ENCODE data around the gene EML1. TPM values are rescaled to one million over a fixed set of nuclear protein-coding genes. Genes with fewer than 3 reads are reported as not detected.

The EML1 gene
- total and polyA plus RNA-seq, 2 donors from 2014 or later, result 7.9 to 35.9 TPM

- no peak for TF ChIP-seq CTCF (IDR thresholded peaks at IDR 0.05; ENCODE audit: borderline replicate concordance, extremely low read depth, insufficient read depth)
- Histone ChIP-seq H3K27me3 (ENCODE audit: control insufficient read depth, insufficient read depth, low read length) (no peaks in the 10 kb centered on the region), H3K27ac (ENCODE audit: low read depth in 2 of 2, low read length in 2 of 2) (no peak overlapping the region), H3K9me3 (ENCODE audit: control insufficient read depth in 2 of 3, insufficient read depth in 1 of 3, low read length in 3 of 3) (no peaks in the 10 kb centered on the region), H3K9ac (ENCODE audit: low read length in 3 of 3) (peak overlapping the region in 1 of 3 donors; percentile 10), H3K4me3 (ENCODE audit: low read length in 3 of 3) (no peak overlapping the region), H3K4me1 (ENCODE audit: control insufficient read depth in 2 of 3, insufficient read depth in 2 of 3, low read depth in 1 of 3, low read length in 3 of 3) (peaks cover 4 to 49% (median 15%) of the 10 kb centered on the region in 3 donors), H3K36me3 (ENCODE audit: control insufficient read depth in 2 of 3, insufficient read depth in 3 of 3, low read length in 3 of 3) (no peaks in the 10 kb centered on the region)
- no peak for FAIRE-seq
- DNase-seq, result peak in 3 of 5 donors; percentile 48 to 80 (median 60)
- intact Hi-C loops (cut with DNase I), result no loop called here
Observed at GRCh38 chr14:99749763-99750715, 43.2 kb upstream of the EML1 start.

GRCh38 chr14:99750746-99751450, 42.3 kb upstream of the EML1 start:
- no peak overlapping the region for H3K27ac ChIP-seq (ENCODE audit: low read depth in 2 of 2, low read length in 2 of 2)
- H3K4me3 ChIP-seq (ENCODE audit: low read length in 3 of 3), result no peak overlapping the region
- H3K27me3 ChIP-seq (ENCODE audit: control insufficient read depth, insufficient read depth, low read length), result no peaks in the 10 kb centered on the region
- intact Hi-C loops (cut with DNase I), result no loop called here
- H3K9ac ChIP-seq (ENCODE audit: low read length in 3 of 3), result no peak overlapping the region
- peak in 1 of 5 donors; percentile 56 for DNase-seq
- no peak for TF ChIP-seq CTCF (IDR thresholded peaks at IDR 0.05; ENCODE audit: borderline replicate concordance, extremely low read depth, insufficient read depth)
- H3K36me3 ChIP-seq (ENCODE audit: control insufficient read depth in 2 of 3, insufficient read depth in 3 of 3, low read length in 3 of 3), result no peaks in the 10 kb centered on the region
- no peaks in the 10 kb centered on the region for H3K9me3 ChIP-seq (ENCODE audit: control insufficient read depth in 2 of 3, insufficient read depth in 1 of 3, low read length in 3 of 3)
- no peak for FAIRE-seq
- peaks cover 4 to 53% (median 12%) of the 10 kb centered on the region in 3 donors for H3K4me1 ChIP-seq (ENCODE audit: control insufficient read depth in 2 of 3, insufficient read depth in 2 of 3, low read depth in 1 of 3, low read length in 3 of 3)

- Histone ChIP-seq H3K36me3 (ENCODE audit: control insufficient read depth in 2 of 3, insufficient read depth in 3 of 3, low read length in 3 of 3) (no peaks in the 10 kb centered on the region), H3K4me1 (ENCODE audit: control insufficient read depth in 2 of 3, insufficient read depth in 2 of 3, low read depth in 1 of 3, low read length in 3 of 3) (peaks cover 4 to 47% (median 9%) of the 10 kb centered on the region in 3 donors), H3K4me3 (ENCODE audit: low read length in 3 of 3) (no peak overlapping the region), H3K9ac (ENCODE audit: low read length in 3 of 3) (no peak overlapping the region), H3K27ac (ENCODE audit: low read depth in 2 of 2, low read length in 2 of 2) (peak overlapping the region; percentile 9 to 58), H3K27me3 (ENCODE audit: control insufficient read depth, insufficient read depth, low read length) (no peaks in the 10 kb centered on the region), H3K9me3 (ENCODE audit: control insufficient read depth in 2 of 3, insufficient read depth in 1 of 3, low read length in 3 of 3) (no peaks in the 10 kb centered on the region)
- no peak for TF ChIP-seq CTCF (IDR thresholded peaks at IDR 0.05; ENCODE audit: borderline replicate concordance, extremely low read depth, insufficient read depth)
- DNase-seq (peak in 2 of 5 donors; percentile 49 to 61), FAIRE-seq (no peak)
- intact Hi-C loops (cut with DNase I), result no loop called here
Observed at GRCh38 chr14:99751539-99752485, 41.4 kb upstream of the EML1 start.
